ENCODE measurements around the gene FGD5. TPM values are rescaled to one million over a fixed set of nuclear protein-coding genes. Genes with fewer than 3 reads are reported as not detected.
A peak's percentile ranks its signal among the peaks of the same experiment; 100 is the strongest.

Gene FGD5
- total RNA-seq, 1 experiment from 2014 or later = not detected

- DNase-seq (ENCODE audit: low spot score) = no peak
- TF ChIP-seq EZH2 (IDR thresholded peaks at IDR 0.05; ENCODE audit: borderline replicate concordance, low read depth, low read length, poor library complexity, severe bottlenecking) (no peak), CTCF (conservative IDR thresholded peaks at IDR 0.05; ENCODE audit: low read depth, low read length) (no peak)
- ChIA-PET POLR2A (ENCODE audit: low non-redundant PET) (no interaction called here), CTCF (no interaction called here)
- no TSS peak for BruUV-seq (replicated peaks)
- Histone ChIP-seq H3K27me3 (replicated peaks; ENCODE audit: insufficient read depth, low read depth, low read length, poor library complexity) (no peaks in the 10 kb centered on the region), H3K36me3 (ENCODE audit: insufficient read depth, low read length, poor library complexity, severe bottlenecking) (no peaks in the 10 kb centered on the region), H3K27ac (ENCODE audit: low read depth, low read length, poor library complexity, severe bottlenecking) (no peak overlapping the region), H3K4me1 (ENCODE audit: insufficient read depth, low read length, poor library complexity, severe bottlenecking) (no peaks in the 10 kb centered on the region), H3K9me3 (ENCODE audit: low read depth, low read length, poor library complexity, severe bottlenecking) (no peaks in the 10 kb centered on the region), H3K4me3 (ENCODE audit: low read depth, low read length, poor library complexity, severe bottlenecking) (no peak overlapping the region)
- intact Hi-C loops (cut with micrococcal nuclease; ENCODE audit: unreplicated experiment) = no loop called here
Measured at GRCh38 chr3:14876921-14877333, 58.2 kb downstream of the FGD5 start.

GRCh38 chr3:14877469-14877868 is 58.7 kb downstream of the FGD5 start:
- ChIA-PET POLR2A (ENCODE audit: low non-redundant PET) (no interaction called here), CTCF (no interaction called here)
- no peak for TF ChIP-seq CTCF (conservative IDR thresholded peaks at IDR 0.05; ENCODE audit: low read depth, low read length)
- no peak for TF ChIP-seq EZH2 (IDR thresholded peaks at IDR 0.05; ENCODE audit: borderline replicate concordance, low read depth, low read length, poor library complexity, severe bottlenecking)

GRCh38 chr3:14879211-14879874 is 60.6 kb downstream of the FGD5 start:
- Histone ChIP-seq H3K27me3 (replicated peaks; ENCODE audit: insufficient read depth, low read depth, low read length, poor library complexity) (no peaks in the 10 kb centered on the region), H3K9me3 (ENCODE audit: low read depth, low read length, poor library complexity, severe bottlenecking) (no peaks in the 10 kb centered on the region), H3K27ac (ENCODE audit: low read depth, low read length, poor library complexity, severe bottlenecking) (no peak overlapping the region), H3K36me3 (ENCODE audit: insufficient read depth, low read length, poor library complexity, severe bottlenecking) (no peaks in the 10 kb centered on the region), H3K4me1 (ENCODE audit: insufficient read depth, low read length, poor library complexity, severe bottlenecking) (no peaks in the 10 kb centered on the region), H3K4me3 (ENCODE audit: low read depth, low read length, poor library complexity, severe bottlenecking) (no peak overlapping the region)
- ChIA-PET CTCF (no interaction called here), POLR2A (ENCODE audit: low non-redundant PET) (no interaction called here)
- no TSS peak for BruUV-seq (replicated peaks)
- no peak for TF ChIP-seq CTCF (conservative IDR thresholded peaks at IDR 0.05; ENCODE audit: low read depth, low read length)
- no peak for TF ChIP-seq EZH2 (IDR thresholded peaks at IDR 0.05; ENCODE audit: borderline replicate concordance, low read depth, low read length, poor library complexity, severe bottlenecking)
- DNase-seq (ENCODE audit: low spot score) = peak; percentile 31
- intact Hi-C loops (cut with micrococcal nuclease; ENCODE audit: unreplicated experiment) = no loop called here

More at GRCh38 chr3:14877469-14877868, 58.7 kb downstream of the FGD5 start:
- H3K9me3 ChIP-seq (ENCODE audit: low read depth, low read length, poor library complexity, severe bottlenecking) = no peaks in the 10 kb centered on the region
- no peaks in the 10 kb centered on the region for H3K4me1 ChIP-seq (ENCODE audit: insufficient read depth, low read length, poor library complexity, severe bottlenecking)
- no peaks in the 10 kb centered on the region for H3K27me3 ChIP-seq (replicated peaks; ENCODE audit: insufficient read depth, low read depth, low read length, poor library complexity)
- H3K4me3 ChIP-seq (ENCODE audit: low read depth, low read length, poor library complexity, severe bottlenecking) = no peak overlapping the region
- no peaks in the 10 kb centered on the region for H3K36me3 ChIP-seq (ENCODE audit: insufficient read depth, low read length, poor library complexity, severe bottlenecking)
- DNase-seq (ENCODE audit: low spot score) = no peak
- no TSS peak for BruUV-seq (replicated peaks)
- no peak overlapping the region for H3K27ac ChIP-seq (ENCODE audit: low read depth, low read length, poor library complexity, severe bottlenecking)
- intact Hi-C loops (cut with micrococcal nuclease; ENCODE audit: unreplicated experiment) = no loop called here

Measured in A673 (cell line).